ENCODE results near the gene LY6G6F. TPM values are rescaled to one million over a fixed set of nuclear protein-coding genes. Genes with fewer than 3 reads are reported as not detected.

LY6G6F gene
- total RNA-seq, 1 donor from 2014 or later, result not detected

- H3K27ac Mint-ChIP-seq (ENCODE audit: unreplicated experiment), result no peak overlapping the region
- TF ChIP-seq CTCF (IDR thresholded peaks at IDR 0.05), result no peak
Observed at GRCh38 chr6:31687860-31688693, 18.6 kb upstream of the LY6G6F start.

GRCh38 chr6:31689249-31690110 lies 17.2 kb upstream of the LY6G6F start:
- Mint-ChIP-seq H3K36me3 (ENCODE audit: low read depth) (peaks cover 29% of the 10 kb centered on the region), H3K27ac (ENCODE audit: unreplicated experiment) (no peak overlapping the region)
- no peak for DNase-seq (ENCODE audit: low spot score)

More at GRCh38 chr6:31687860-31688693, 18.6 kb upstream of the LY6G6F start:
- DNase-seq (ENCODE audit: low spot score), result no peak
- no peaks in the 10 kb centered on the region for H3K9me3 Mint-ChIP-seq (ENCODE audit: low read depth)
- no peaks in the 10 kb centered on the region for H3K4me1 Mint-ChIP-seq (ENCODE audit: low read depth)
- no peaks in the 10 kb centered on the region for H3K27me3 Mint-ChIP-seq (ENCODE audit: low read depth)
- no peak overlapping the region for H3K4me3 Mint-ChIP-seq (ENCODE audit: unreplicated experiment)
- peaks cover 26% of the 10 kb centered on the region for H3K36me3 Mint-ChIP-seq (ENCODE audit: low read depth)

GRCh38 chr6:31690231-31691077 lies 16.2 kb upstream of the LY6G6F start:
- Mint-ChIP-seq H3K4me3 (ENCODE audit: unreplicated experiment) (no peak overlapping the region), H3K27me3 (ENCODE audit: low read depth) (no peaks in the 10 kb centered on the region), H3K27ac (ENCODE audit: unreplicated experiment) (no peak overlapping the region), H3K36me3 (ENCODE audit: low read depth) (peaks cover 31% of the 10 kb centered on the region), H3K4me1 (ENCODE audit: low read depth) (no peaks in the 10 kb centered on the region), H3K9me3 (ENCODE audit: low read depth) (no peaks in the 10 kb centered on the region)
- no peak for TF ChIP-seq CTCF (IDR thresholded peaks at IDR 0.05)
- no peak for DNase-seq (ENCODE audit: low spot score)

More at GRCh38 chr6:31689249-31690110, 17.2 kb upstream of the LY6G6F start:
- Mint-ChIP-seq H3K4me3 (ENCODE audit: unreplicated experiment) (no peak overlapping the region), H3K9me3 (ENCODE audit: low read depth) (no peaks in the 10 kb centered on the region), H3K4me1 (ENCODE audit: low read depth) (no peaks in the 10 kb centered on the region), H3K27me3 (ENCODE audit: low read depth) (no peaks in the 10 kb centered on the region)
- TF ChIP-seq CTCF (IDR thresholded peaks at IDR 0.05), result peak; percentile 67

- no peak for TF ChIP-seq CTCF (IDR thresholded peaks at IDR 0.05)
- Mint-ChIP-seq H3K27ac (ENCODE audit: unreplicated experiment) (no peak overlapping the region), H3K4me1 (ENCODE audit: low read depth) (no peaks in the 10 kb centered on the region), H3K36me3 (ENCODE audit: low read depth) (peaks cover 28% of the 10 kb centered on the region), H3K9me3 (ENCODE audit: low read depth) (no peaks in the 10 kb centered on the region), H3K4me3 (ENCODE audit: unreplicated experiment) (no peak overlapping the region), H3K27me3 (ENCODE audit: low read depth) (no peaks in the 10 kb centered on the region)
- no peak for DNase-seq (ENCODE audit: low spot score)
Observed at GRCh38 chr6:31691078-31691463, 15.6 kb upstream of the LY6G6F start.
